ENCODE data around the gene KCTD18.

- TF ChIP-seq CTCF (IDR thresholded peaks at IDR 0.05) (no peak), EZH2phosphoT487 (IDR thresholded peaks at IDR 0.05; ENCODE audit: borderline replicate concordance, low read depth) (no peak), NFIC (IDR thresholded peaks at IDR 0.05; ENCODE audit: borderline replicate concordance) (no peak), NRF1 (IDR thresholded peaks at IDR 0.05; ENCODE audit: low read depth, low read length) (no peak), FOXJ3 (CRISPR knock-in tag; IDR thresholded peaks at IDR 0.05) (no peak), ELF1 (IDR thresholded peaks at IDR 0.05) (no peak), REST (IDR thresholded peaks at IDR 0.05; ENCODE audit: low read depth, low read length) (no peak), YY1 (IDR thresholded peaks at IDR 0.05; ENCODE audit: low read depth) (no peak), USF2 (IDR thresholded peaks at IDR 0.05; ENCODE audit: borderline replicate concordance, low read depth, low read length) (no peak), USF1 (IDR thresholded peaks at IDR 0.05; ENCODE audit: borderline replicate concordance, low read depth) (no peak), JUND (IDR thresholded peaks at IDR 0.05) (no peak)
These were observed 50.8 kb downstream of the KCTD18 start for GRCh38 chr2:200459101-200459500.

Data from SK-N-SH (cell line).